Spleen (tissue), 11 donors: ENCODE measurements around the gene CCNY. TPM values are rescaled to one million over a fixed set of nuclear protein-coding genes. Genes with fewer than 3 reads are reported as not detected.

Experiments
- DNase-seq: peaks from one replicate; pipeline ENCODE4 v3.0.0-alpha.2; 2020
- H3K27ac ChIP-seq, 8 donors: fragments of 200-600 bp; sonication (generic) in 7 of 8; 1 replicate in 4 of 8; 2 replicates in 4 of 8; pipeline versions ENCODE4 v1.5.0 to v1.8.0; 2016 to 2021; ENCODE audit warnings: inconsistent platforms in 4 of 8, mild to moderate bottlenecking in 4 of 8, moderate library complexity in 1 of 8
- H3K27me3 ChIP-seq, 7 donors: fragments of 200-600 bp; sonication (generic) in 6 of 7; replicated peaks in 1 of 7; 1 replicate in 4 of 7; 2 replicates in 3 of 7; pipeline versions ENCODE4 v1.5.0 to v1.8.0; 2016 to 2021; ENCODE audit warnings: inconsistent platforms in 3 of 7, mild to moderate bottlenecking in 1 of 7
- H3K36me3 ChIP-seq, 6 donors: fragments of 200-600 bp; sonication (generic) in 5 of 6; 1 replicate in 4 of 6; 2 replicates in 2 of 6; pipeline versions ENCODE4 v1.5.0 to v1.8.0; 2016 to 2021; ENCODE audit warnings: inconsistent platforms in 2 of 6
- H3K4me1 ChIP-seq, 6 donors: fragments of 200-600 bp; sonication (generic) in 5 of 6; 1 replicate in 3 of 6; 2 replicates in 3 of 6; pipeline versions ENCODE4 v1.5.0 to v1.8.0; 2016 to 2021; ENCODE audit warnings: inconsistent platforms in 3 of 6
- H3K4me3 ChIP-seq, 8 donors: fragments of 200-600 bp; sonication (generic) in 7 of 8; 1 replicate in 4 of 8; 2 replicates in 4 of 8; pipeline versions ENCODE4 v1.5.0 to v1.8.0; 2016 to 2021; ENCODE audit warnings: inconsistent platforms in 4 of 8, mild to moderate bottlenecking in 4 of 8, moderate library complexity in 2 of 8
- H3K9me3 ChIP-seq, 8 donors: fragments of 200-600 bp; sonication (generic) in 7 of 8; 1 replicate in 4 of 8; 2 replicates in 4 of 8; pipeline versions ENCODE4 v1.5.0 to v1.8.0; 2016 to 2021; ENCODE audit warnings: inconsistent platforms in 4 of 8
- CTCF ChIP-seq, 11 experiments: fragments of 200-600 bp in 7 of 11; fragments of 450-650 bp in 4 of 11; sonication (generic) in 4 of 11; IDR thresholded peaks in 8 of 11; conservative IDR thresholded peaks in 3 of 11; 1 replicate in 7 of 11; 2 replicates in 4 of 11; pipeline versions ENCODE4 v1.4.0 to v1.8.0; 2016 to 2021; ENCODE audit warnings: antibody characterized with exemption in 11 of 11, inconsistent platforms in 4 of 11, mild to moderate bottlenecking in 1 of 11
- POLR2A ChIP-seq, 3 donors: fragments of 450-650 bp; IDR thresholded peaks; one replicate each; pipeline ENCODE4 v1.5.1; 2017; ENCODE audit warnings: antibody characterized with exemption in 3 of 3, mild to moderate bottlenecking in 1 of 3
- POLR2AphosphoS5 ChIP-seq, 3 donors: sonication (generic); formaldehyde crosslinking; IDR thresholded peaks; one replicate each; pipeline ENCODE4 v1.5.1; 2017; ENCODE audit warnings: antibody characterized with exemption in 3 of 3
- WGBS, 5 donors: extraction: QIAGEN DNeasy Blood & Tissue Kit in 3 of 5; methylation state at CpG; one replicate each; pipeline versions ENCODE4 v1.1.5 to v1.1.7; 2013 to 2018; 5-methylcytosine and 5-hydroxymethylcytosine counted together
- intact Hi-C: fragments of 100-400 bp; cut with DNase I; formaldehyde crosslinking; loops from one replicate; pipeline ENCODE4 v1.15.0; 2023; ENCODE audit warnings: low total_unique reads
- polyA plus RNA-seq, 3 donors: library from polyadenylated mRNA; stranded (reverse); fragments of 200-250 nt; gene quantifications; one replicate each; pipeline ENCODE4 v1.2.1, GENCODE V29; 2013
- total RNA-seq, 7 donors: library from RNA; depleted of rRNA in 3 of 7; stranded (reverse); fragments of >200 nt in 3 of 7; fragmentation: NEBNext Ultra II Directional in 4 of 7; extraction: Animal tissue kit (Norgen Biotek cat#: 25700) in 4 of 7; gene quantifications; one replicate each; pipeline versions ENCODE4 v1.1.0 to v1.2.1, GENCODE V29; 2016 to 2021
- donor health status: healthy with polysubstance abuse.
- donor health status: DM: no; HTN: no; CAD: no; lungs with moderate emphysema.
- donor health status: DM: no; HTN: no; CAD: no.
- donor health status: Bipolar disorder and iron deficiency.
- donor health status: healthy.
- donor health status: DM: no; HTN: no; CAD: no.
- donor health status: DM: yes; HTN: yes; CAD: no.

The CCNY gene
- total and polyA plus RNA-seq, 10 donors: 21.1 to 83.1 (median 52.1) TPM

- Histone ChIP-seq H3K9me3 (no peaks in the 10 kb centered on the region), H3K36me3 (no peaks in the 10 kb centered on the region), H3K27ac (peak overlapping the region in 7 of 8 donors; percentile 58 to 80 (median 74)), H3K4me3 (peak overlapping the region in 1 of 8 donors; percentile 0), H3K27me3 (no peaks in the 10 kb centered on the region), H3K4me1 (peaks cover 25 to 88% (median 52%) of the 10 kb centered on the region in 6 donors)
- TF ChIP-seq CTCF (IDR thresholded peaks at IDR 0.05 in 8 of 11, conservative IDR thresholded peaks at IDR 0.05 in 3 of 11) (no peak), POLR2A (IDR thresholded peaks at IDR 0.05) (no peak), POLR2AphosphoS5 (IDR thresholded peaks at IDR 0.05) (no peak)
- 34 to 50% (median 40%) methylated on average over 9 of the region's 9 CpGs for WGBS, 5 donors
- intact Hi-C loops: no loop called here
- no peak for DNase-seq
Measured at GRCh38 chr10:35378541-35379210, 42.4 kb downstream of the CCNY start.

- Histone ChIP-seq H3K4me1 (peaks cover 21 to 85% (median 46%) of the 10 kb centered on the region in 6 donors), H3K27ac (peak overlapping the region; percentile 30 to 80 (median 72)), H3K36me3 (no peaks in the 10 kb centered on the region), H3K9me3 (no peaks in the 10 kb centered on the region), H3K4me3 (peak overlapping the region in 1 of 8 donors; percentile 0), H3K27me3 (no peaks in the 10 kb centered on the region)
- TF ChIP-seq CTCF (IDR thresholded peaks at IDR 0.05 in 8 of 11, conservative IDR thresholded peaks at IDR 0.05 in 3 of 11) (peak in 7 of 11 experiments; percentile 15 to 61 (median 31)), POLR2A (IDR thresholded peaks at IDR 0.05) (no peak), POLR2AphosphoS5 (IDR thresholded peaks at IDR 0.05) (peak in 2 of 3 donors; percentile 18 to 65)
- 30 to 39% (median 33%) methylated on average over 11 of the region's 11 CpGs for WGBS, 5 donors
- DNase-seq: peak; percentile 89
- intact Hi-C loops: no loop called here
Measured at GRCh38 chr10:35379226-35380137, 43.2 kb downstream of the CCNY start.

- TF ChIP-seq CTCF (IDR thresholded peaks at IDR 0.05 in 8 of 11, conservative IDR thresholded peaks at IDR 0.05 in 3 of 11) (no peak), POLR2A (IDR thresholded peaks at IDR 0.05) (no peak), POLR2AphosphoS5 (IDR thresholded peaks at IDR 0.05) (no peak)
- intact Hi-C loops: no loop called here
- Histone ChIP-seq H3K27ac (no peak overlapping the region), H3K27me3 (no peaks in the 10 kb centered on the region), H3K9me3 (no peaks in the 10 kb centered on the region), H3K4me3 (no peak overlapping the region), H3K4me1 (peaks cover 20 to 76% (median 39%) of the 10 kb centered on the region in 6 donors), H3K36me3 (no peaks in the 10 kb centered on the region)
- WGBS, 5 donors: 88 to 95% (median 94%) methylated on average over 8 of the region's 8 CpGs
- DNase-seq: no peak
Measured at GRCh38 chr10:35382096-35382495, 45.8 kb downstream of the CCNY start.
